ENCODE measurements around the gene DNAJB11.

DNA sequence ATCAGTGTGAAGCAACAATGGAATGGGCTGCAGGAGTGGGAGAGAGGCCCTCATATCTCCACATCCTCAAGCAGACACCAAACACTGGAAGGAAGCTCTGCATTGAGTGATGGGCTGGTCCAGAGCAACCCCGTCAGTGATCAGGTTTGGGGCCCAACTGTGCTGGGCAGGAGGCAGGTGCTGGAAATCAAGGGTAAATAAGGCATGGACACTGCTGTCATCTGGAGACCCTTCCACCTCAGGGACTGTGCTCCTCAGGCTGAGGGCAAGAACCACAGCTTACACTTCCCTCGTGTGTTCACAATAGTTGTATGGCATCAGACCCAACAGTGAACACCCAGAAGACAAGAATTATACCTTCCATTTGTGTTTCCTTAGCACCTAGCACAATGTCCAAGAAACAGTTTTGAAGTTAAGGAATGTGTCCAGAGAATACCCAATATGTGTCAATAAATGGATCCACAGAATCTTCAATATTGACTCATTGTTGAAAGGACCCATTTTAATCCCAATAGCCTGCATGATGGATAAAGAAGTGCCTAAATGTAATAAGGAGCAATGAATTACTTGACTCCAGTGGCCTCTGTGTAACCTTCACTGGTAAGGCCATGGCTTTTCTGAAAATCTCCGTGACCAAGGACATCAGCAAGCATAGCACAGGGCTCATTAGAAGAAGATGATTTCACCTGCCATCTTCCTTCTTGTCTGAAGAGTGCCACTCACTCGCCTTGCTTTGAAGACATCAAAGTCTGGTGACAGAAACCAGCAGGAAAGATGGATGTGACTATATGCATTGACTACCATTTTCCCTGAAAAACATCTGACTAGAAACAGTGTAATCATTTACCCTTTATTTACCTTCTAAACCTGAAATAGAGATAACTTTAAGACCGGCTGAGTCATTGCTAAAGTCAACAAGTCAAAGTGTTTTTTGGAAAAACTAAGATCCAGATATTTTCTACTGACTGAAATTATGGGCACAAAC lies 35.3 kb downstream of the DNAJB11 start:
- TF ChIP-seq YY1 (IDR thresholded peaks at IDR 0.05; ENCODE audit: insufficient read depth, insufficient read length) (no peak), ZNF274 (IDR thresholded peaks at IDR 0.05; ENCODE audit: low read depth, low read length) (no peak)

All from NT2/D1 (cell line).